H1 (cell line): Measurements from ENCODE around the gene WDFY1. TPM values are rescaled to one million over a fixed set of nuclear protein-coding genes. Genes with fewer than 3 reads are reported as not detected.

Experiments used
- POLR2AphosphoS5 ChIP-seq: IDR thresholded peaks from 2 replicates; pipeline ENCODE4 v1.6.1; 2011; ENCODE audit warnings: low read depth, low read length
- polyA plus RNA-seq, 7 experiments: library from polyadenylated mRNA; depleted of rRNA in 3 of 7; stranded (reverse) in 5 of 7; unstranded in 2 of 7; fragments of >200 nt in 5 of 7; fragments of 200-250 nt in 2 of 7; gene quantifications; 1 replicate in 5 of 7; 2 replicates in 1 of 7; 4 replicates in 1 of 7; pipeline versions ENCODE4 v1.2.1 to v1.2.3, GENCODE V29; 2011 to 2013; ENCODE audit warnings: missing spikeins in 2 of 7, mixed read lengths in 2 of 7
- total RNA-seq: library from RNA; stranded (reverse); fragmentation: NEBNext Ultra II Directional; extraction: Animal tissue kit (Norgen Biotek cat#: 25700); gene quantifications from 2 replicates; pipeline ENCODE4 v1.2.1, GENCODE V29; 2021
- TF ChIP-seq, protein P1 (sequence below): fragments of 300-600 bp; sonication (generic); IDR thresholded peaks from 2 replicates; pipeline ENCODE4 v1.7.1; 2012; ENCODE audit warnings: low read length, moderate library complexity, mild to moderate bottlenecking, inconsistent platforms; ENCODE audit not compliant: insufficient replicate concordance

The WDFY1 gene
- total and polyA plus RNA-seq, 2 of the 8 experiments (the other 6 are each of a cell fraction or from before 2014, with no cell fraction given), result 68.4 to 94.7 TPM

DNA sequence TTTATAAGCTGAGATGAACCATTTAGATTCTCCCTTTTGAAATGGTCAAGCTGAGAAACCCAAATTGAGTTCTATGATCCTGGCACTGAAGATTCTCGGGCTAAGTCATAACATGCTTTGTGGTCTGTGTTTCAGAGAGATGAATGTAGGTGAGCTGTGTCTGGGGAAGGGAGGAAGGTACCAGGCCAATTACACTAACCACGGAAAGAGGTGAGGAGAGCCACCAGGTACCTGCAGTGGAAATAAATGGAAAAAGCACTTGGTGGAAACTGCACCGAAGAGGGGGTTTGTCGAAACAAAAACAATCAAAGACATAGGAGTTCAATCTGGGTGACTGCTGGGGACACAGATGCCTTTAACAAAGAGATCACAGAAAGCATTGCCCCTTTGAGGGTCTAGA is 11.2 kb upstream of the WDFY1 start (continued):
- TF ChIP-seq, protein P1, sequence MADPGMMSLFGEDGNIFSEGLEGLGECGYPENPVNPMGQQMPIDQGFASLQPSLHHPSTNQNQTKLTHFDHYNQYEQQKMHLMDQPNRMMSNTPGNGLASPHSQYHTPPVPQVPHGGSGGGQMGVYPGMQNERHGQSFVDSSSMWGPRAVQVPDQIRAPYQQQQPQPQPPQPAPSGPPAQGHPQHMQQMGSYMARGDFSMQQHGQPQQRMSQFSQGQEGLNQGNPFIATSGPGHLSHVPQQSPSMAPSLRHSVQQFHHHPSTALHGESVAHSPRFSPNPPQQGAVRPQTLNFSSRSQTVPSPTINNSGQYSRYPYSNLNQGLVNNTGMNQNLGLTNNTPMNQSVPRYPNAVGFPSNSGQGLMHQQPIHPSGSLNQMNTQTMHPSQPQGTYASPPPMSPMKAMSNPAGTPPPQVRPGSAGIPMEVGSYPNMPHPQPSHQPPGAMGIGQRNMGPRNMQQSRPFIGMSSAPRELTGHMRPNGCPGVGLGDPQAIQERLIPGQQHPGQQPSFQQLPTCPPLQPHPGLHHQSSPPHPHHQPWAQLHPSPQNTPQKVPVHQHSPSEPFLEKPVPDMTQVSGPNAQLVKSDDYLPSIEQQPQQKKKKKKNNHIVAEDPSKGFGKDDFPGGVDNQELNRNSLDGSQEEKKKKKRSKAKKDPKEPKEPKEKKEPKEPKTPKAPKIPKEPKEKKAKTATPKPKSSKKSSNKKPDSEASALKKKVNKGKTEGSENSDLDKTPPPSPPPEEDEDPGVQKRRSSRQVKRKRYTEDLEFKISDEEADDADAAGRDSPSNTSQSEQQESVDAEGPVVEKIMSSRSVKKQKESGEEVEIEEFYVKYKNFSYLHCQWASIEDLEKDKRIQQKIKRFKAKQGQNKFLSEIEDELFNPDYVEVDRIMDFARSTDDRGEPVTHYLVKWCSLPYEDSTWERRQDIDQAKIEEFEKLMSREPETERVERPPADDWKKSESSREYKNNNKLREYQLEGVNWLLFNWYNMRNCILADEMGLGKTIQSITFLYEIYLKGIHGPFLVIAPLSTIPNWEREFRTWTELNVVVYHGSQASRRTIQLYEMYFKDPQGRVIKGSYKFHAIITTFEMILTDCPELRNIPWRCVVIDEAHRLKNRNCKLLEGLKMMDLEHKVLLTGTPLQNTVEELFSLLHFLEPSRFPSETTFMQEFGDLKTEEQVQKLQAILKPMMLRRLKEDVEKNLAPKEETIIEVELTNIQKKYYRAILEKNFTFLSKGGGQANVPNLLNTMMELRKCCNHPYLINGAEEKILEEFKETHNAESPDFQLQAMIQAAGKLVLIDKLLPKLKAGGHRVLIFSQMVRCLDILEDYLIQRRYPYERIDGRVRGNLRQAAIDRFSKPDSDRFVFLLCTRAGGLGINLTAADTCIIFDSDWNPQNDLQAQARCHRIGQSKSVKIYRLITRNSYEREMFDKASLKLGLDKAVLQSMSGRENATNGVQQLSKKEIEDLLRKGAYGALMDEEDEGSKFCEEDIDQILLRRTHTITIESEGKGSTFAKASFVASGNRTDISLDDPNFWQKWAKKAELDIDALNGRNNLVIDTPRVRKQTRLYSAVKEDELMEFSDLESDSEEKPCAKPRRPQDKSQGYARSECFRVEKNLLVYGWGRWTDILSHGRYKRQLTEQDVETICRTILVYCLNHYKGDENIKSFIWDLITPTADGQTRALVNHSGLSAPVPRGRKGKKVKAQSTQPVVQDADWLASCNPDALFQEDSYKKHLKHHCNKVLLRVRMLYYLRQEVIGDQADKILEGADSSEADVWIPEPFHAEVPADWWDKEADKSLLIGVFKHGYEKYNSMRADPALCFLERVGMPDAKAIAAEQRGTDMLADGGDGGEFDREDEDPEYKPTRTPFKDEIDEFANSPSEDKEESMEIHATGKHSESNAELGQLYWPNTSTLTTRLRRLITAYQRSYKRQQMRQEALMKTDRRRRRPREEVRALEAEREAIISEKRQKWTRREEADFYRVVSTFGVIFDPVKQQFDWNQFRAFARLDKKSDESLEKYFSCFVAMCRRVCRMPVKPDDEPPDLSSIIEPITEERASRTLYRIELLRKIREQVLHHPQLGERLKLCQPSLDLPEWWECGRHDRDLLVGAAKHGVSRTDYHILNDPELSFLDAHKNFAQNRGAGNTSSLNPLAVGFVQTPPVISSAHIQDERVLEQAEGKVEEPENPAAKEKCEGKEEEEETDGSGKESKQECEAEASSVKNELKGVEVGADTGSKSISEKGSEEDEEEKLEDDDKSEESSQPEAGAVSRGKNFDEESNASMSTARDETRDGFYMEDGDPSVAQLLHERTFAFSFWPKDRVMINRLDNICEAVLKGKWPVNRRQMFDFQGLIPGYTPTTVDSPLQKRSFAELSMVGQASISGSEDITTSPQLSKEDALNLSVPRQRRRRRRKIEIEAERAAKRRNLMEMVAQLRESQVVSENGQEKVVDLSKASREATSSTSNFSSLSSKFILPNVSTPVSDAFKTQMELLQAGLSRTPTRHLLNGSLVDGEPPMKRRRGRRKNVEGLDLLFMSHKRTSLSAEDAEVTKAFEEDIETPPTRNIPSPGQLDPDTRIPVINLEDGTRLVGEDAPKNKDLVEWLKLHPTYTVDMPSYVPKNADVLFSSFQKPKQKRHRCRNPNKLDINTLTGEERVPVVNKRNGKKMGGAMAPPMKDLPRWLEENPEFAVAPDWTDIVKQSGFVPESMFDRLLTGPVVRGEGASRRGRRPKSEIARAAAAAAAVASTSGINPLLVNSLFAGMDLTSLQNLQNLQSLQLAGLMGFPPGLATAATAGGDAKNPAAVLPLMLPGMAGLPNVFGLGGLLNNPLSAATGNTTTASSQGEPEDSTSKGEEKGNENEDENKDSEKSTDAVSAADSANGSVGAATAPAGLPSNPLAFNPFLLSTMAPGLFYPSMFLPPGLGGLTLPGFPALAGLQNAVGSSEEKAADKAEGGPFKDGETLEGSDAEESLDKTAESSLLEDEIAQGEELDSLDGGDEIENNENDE, result no peak
- TF ChIP-seq POLR2AphosphoS5, result no peak
